HepG2 (cell line): ENCODE measurements around the gene MAPK11. TPM values are rescaled to one million over a fixed set of nuclear protein-coding genes. Genes with fewer than 3 reads are reported as not detected.

Experiments
- ELF1 ChIP-seq: sonication (generic); formaldehyde crosslinking; IDR thresholded peaks from 2 replicates; pipeline ENCODE4 v1.4.0; 2020; ENCODE audit warnings: missing genetic modification reagents
- HNRNPL ChIP-seq: fragments of 200-400 bp; formaldehyde crosslinking; IDR thresholded peaks from 2 replicates; pipeline ENCODE4 v1.6.1; 2017; ENCODE audit warnings: mild to moderate bottlenecking, low read depth, low read length
- HOXA3 ChIP-seq: sonication (generic); formaldehyde crosslinking; IDR thresholded peaks from 2 replicates; pipeline ENCODE4 v1.5.0; 2020; ENCODE audit warnings: missing genetic modification reagents
- ISX ChIP-seq: sonication (generic); formaldehyde crosslinking; conservative IDR thresholded peaks from 2 replicates; pipeline ENCODE4 v1.5.0; 2020; ENCODE audit warnings: missing genetic modification reagents
- KAT8 ChIP-seq: IDR thresholded peaks from 2 replicates; pipeline ENCODE4 v1.6.1; 2016; ENCODE audit warnings: missing genetic modification reagents, missing compliant biosample characterization
- KLF13 ChIP-seq: sonication (generic); formaldehyde crosslinking; IDR thresholded peaks from 2 replicates; pipeline ENCODE4 v1.4.0; 2020; ENCODE audit warnings: mild to moderate bottlenecking, missing genetic modification reagents
- NBN ChIP-seq: fragments of 450-650 bp; conservative IDR thresholded peaks from 2 replicates; pipeline ENCODE4 v1.6.1; 2017
- NCOA5 ChIP-seq: sonication (generic); formaldehyde crosslinking; IDR thresholded peaks from 2 replicates; pipeline ENCODE4 v1.4.0; 2020; ENCODE audit warnings: missing genetic modification reagents
- NR2C2 ChIP-seq: sonication (generic); formaldehyde crosslinking; IDR thresholded peaks from 2 replicates; pipeline ENCODE4 v1.4.0; 2020; ENCODE audit warnings: missing genetic modification reagents, mild to moderate bottlenecking, moderate library complexity, borderline replicate concordance
- NR2F6 ChIP-seq, 2 experiments: IDR thresholded peaks; 2 replicates each; pipeline ENCODE4 v1.6.1; 2016; ENCODE audit warnings: antibody characterized with exemption in 1 of 2, mild to moderate bottlenecking in 1 of 2
- PBX2 ChIP-seq: IDR thresholded peaks from 2 replicates; pipeline ENCODE4 v1.6.1; 2016; ENCODE audit warnings: control low read depth
- RERE ChIP-seq: IDR thresholded peaks from 2 replicates; pipeline ENCODE4 v1.6.1; 2016; ENCODE audit warnings: low read depth, missing genetic modification reagents, missing compliant biosample characterization
- TIGD3 ChIP-seq: sonication (generic); formaldehyde crosslinking; IDR thresholded peaks from 2 replicates; pipeline ENCODE4 v1.5.1; 2020; ENCODE audit warnings: mild to moderate bottlenecking, missing genetic modification reagents, borderline replicate concordance
- TSC22D2 ChIP-seq: sonication (generic); formaldehyde crosslinking; IDR thresholded peaks from 2 replicates; pipeline ENCODE4 v1.5.1; 2020; ENCODE audit warnings: missing genetic modification reagents, mild to moderate bottlenecking, borderline replicate concordance
- ZBTB38 ChIP-seq: sonication (generic); formaldehyde crosslinking; IDR thresholded peaks from 2 replicates; pipeline ENCODE4 v1.5.1; 2020; ENCODE audit warnings: mild to moderate bottlenecking, missing genetic modification reagents
- ZBTB43 ChIP-seq: sonication (generic); formaldehyde crosslinking; conservative IDR thresholded peaks from 2 replicates; pipeline ENCODE4 v1.4.0; 2020; ENCODE audit warnings: missing genetic modification reagents
- ZNF235 ChIP-seq: sonication (generic); formaldehyde crosslinking; IDR thresholded peaks from 2 replicates; pipeline ENCODE4 v1.8.1; 2023; ENCODE audit warnings: mild to moderate bottlenecking, missing genetic modification reagents, borderline replicate concordance
- ZNF33B ChIP-seq: sonication (generic); formaldehyde crosslinking; IDR thresholded peaks from 2 replicates; pipeline ENCODE4 v1.5.1; 2020; ENCODE audit warnings: mild to moderate bottlenecking, missing genetic modification reagents
- ZNF720 ChIP-seq: sonication (generic); formaldehyde crosslinking; IDR thresholded peaks from 2 replicates; pipeline ENCODE4 v1.4.0; 2020; ENCODE audit warnings: missing genetic modification reagents
- ZNF737 ChIP-seq: sonication (generic); formaldehyde crosslinking; IDR thresholded peaks from 2 replicates; pipeline ENCODE4 v1.5.0; 2020; ENCODE audit warnings: missing genetic modification reagents, mild to moderate bottlenecking, borderline replicate concordance
- ZNF768 ChIP-seq: sonication (generic); formaldehyde crosslinking; IDR thresholded peaks from 2 replicates; pipeline ENCODE4 v1.4.0; 2020; ENCODE audit warnings: missing genetic modification reagents
- ZNF776 ChIP-seq: sonication (generic); formaldehyde crosslinking; IDR thresholded peaks from 2 replicates; pipeline ENCODE4 v1.4.0; 2020; ENCODE audit warnings: mild to moderate bottlenecking, missing genetic modification reagents
- polyA plus RNA-seq, 8 experiments: library from polyadenylated mRNA; depleted of rRNA in 3 of 8; stranded (reverse) in 7 of 8; unstranded in 1 of 8; fragments of >200 nt; fragmentation: Illumina TruSeq in 4 of 8; extraction: Trizol in 4 of 8; gene quantifications; 2 replicates each; pipeline versions ENCODE4 v1.2.1 to v1.2.3, GENCODE V29; 2011 to 2016; ENCODE audit warnings: low read depth in 4 of 8, missing spikeins in 1 of 8, mixed read lengths in 1 of 8; ENCODE audit not compliant: insufficient read depth in 1 of 8
- total RNA-seq, 5 experiments: library from RNA; depleted of rRNA; stranded (reverse); fragments of >200 nt; fragmentation: Illumina TruSeq; extraction: Trizol; gene quantifications; 2 replicates each; pipeline ENCODE4 v1.2.3, GENCODE V29; 2016; ENCODE audit warnings: low read depth in 1 of 5

MAPK11 gene
- total and polyA plus RNA-seq, 2 of the 13 experiments (the other 11 are each of a cell fraction or from before 2014, with no cell fraction given): 0.15 to 0.17 TPM

- TF ChIP-seq PBX2 (CRISPR knock-in tag) (peak; percentile 46; the same call in 1 of the 2 replicates), ZNF768 (no peak), TIGD3 (CRISPR knock-in tag) (no peak), ZNF737 (CRISPR knock-in tag) (no peak), ZBTB38 (CRISPR knock-in tag) (peak; percentile 32; the same call in 1 of the 2 replicates), ZNF33B (CRISPR knock-in tag) (no peak), ZNF235 (CRISPR knock-in tag) (no peak), NR2F6 (IDR thresholded peaks at IDR 0.05) (no peak), NR2F6 (CRISPR knock-in tag; IDR thresholded peaks at IDR 0.05) (peak; percentile 30; the same call in 1 of the 2 replicates), NR2C2 (CRISPR knock-in tag) (0 out of 2 replicates have a peak, but pooled peaks have one; percentile 25), HNRNPL (0 out of 2 replicates have a peak, but pooled peaks have one; percentile 31), ELF1 (CRISPR knock-in tag) (no peak), KAT8 (no peak), KLF13 (CRISPR knock-in tag) (no peak), ZBTB43 (CRISPR knock-in tag) (no peak), ZNF776 (CRISPR knock-in tag) (no peak), ISX (CRISPR knock-in tag) (no peak), ZNF720 (no peak), HOXA3 (CRISPR knock-in tag) (peak; percentile 39; the same call in 1 of the 2 replicates), TSC22D2 (CRISPR knock-in tag) (no peak), NCOA5 (CRISPR knock-in tag) (no peak), NBN (no peak), RERE (CRISPR knock-in tag) (no peak)
Measured at GRCh38 chr22:50299785-50300619, 29.8 kb upstream of the MAPK11 start (continued).
